Heart right ventricle (tissue), 16 donors: ENCODE measurements around the gene SUPT20H. TPM values are rescaled to one million over a fixed set of nuclear protein-coding genes. Genes with fewer than 3 reads are reported as not detected.

Source experiments
- ATAC-seq, 8 donors: fragments of 200-7000 bp; cut with Tn5 transposase; one replicate each; pipeline ENCODE4 v1.9.1; 2020; ENCODE audit warnings: mild to moderate bottlenecking in 8 of 8, moderate library complexity in 8 of 8, moderate number of reproducible peaks in 1 of 8
- DNase-seq, 2 donors: peaks; one replicate each; pipeline ENCODE4 v3.0.0-alpha.2; 2020
- H3K27ac ChIP-seq, 10 donors: fragments of 200-600 bp; sonication (generic) in 2 of 10; one replicate each; pipeline versions ENCODE4 v1.5.0 to v1.8.0; 2020 to 2022; ENCODE audit warnings: mild to moderate bottlenecking in 3 of 10
- H3K27me3 ChIP-seq, 7 donors: fragments of 200-600 bp; one replicate each; pipeline ENCODE4 v1.8.0; 2021 to 2022; ENCODE audit warnings: mild to moderate bottlenecking in 2 of 7
- H3K36me3 ChIP-seq, 9 donors: fragments of 200-600 bp; sonication (generic) in 1 of 9; one replicate each; pipeline versions ENCODE4 v1.5.0 to v1.8.0; 2020 to 2022; ENCODE audit warnings: mild to moderate bottlenecking in 2 of 9
- H3K4me1 ChIP-seq, 9 donors: fragments of 200-600 bp; sonication (generic) in 1 of 9; one replicate each; pipeline versions ENCODE4 v1.5.0 to v1.8.0; 2020 to 2022; ENCODE audit warnings: mild to moderate bottlenecking in 4 of 9
- H3K4me3 ChIP-seq, 10 donors: fragments of 200-600 bp; sonication (generic) in 2 of 10; one replicate each; pipeline versions ENCODE4 v1.5.0 to v1.8.0; 2020 to 2022; ENCODE audit warnings: mild to moderate bottlenecking in 7 of 10, moderate library complexity in 2 of 10
- H3K9me3 ChIP-seq, 11 donors: fragments of 200-600 bp in 10 of 11; sonication (generic) in 2 of 11; one replicate each; pipeline versions ENCODE4 v1.5.0 to v1.8.0; 2013 to 2022; ENCODE audit warnings: mild to moderate bottlenecking in 2 of 11, control low read depth in 1 of 11, moderate library complexity in 1 of 11
- CTCF ChIP-seq, 9 donors: fragments of 200-600 bp; sonication (generic) in 2 of 9; IDR thresholded peaks; one replicate each; pipeline versions ENCODE4 v1.5.0 to v1.8.0; 2021 to 2022; ENCODE audit warnings: antibody characterized with exemption in 9 of 9, mild to moderate bottlenecking in 5 of 9, moderate library complexity in 1 of 9
- WGBS, 2 donors: extraction: QIAGEN DNeasy Blood & Tissue Kit; methylation state at CpG; one replicate each; pipeline ENCODE4 v1.1.7; 2013; ENCODE audit warnings: inconsistent platforms in 1 of 2; 5-methylcytosine and 5-hydroxymethylcytosine counted together
- intact Hi-C, 10 donors: fragments of 100-400 bp; cut with DNase I; formaldehyde crosslinking; loops; one replicate each; pipeline versions ENCODE4 v1.11.1 to v1.14.2; 2022
- polyA plus RNA-seq, 2 donors: library from polyadenylated mRNA; stranded (reverse); fragments of 200-250 nt; gene quantifications; one replicate each; pipeline ENCODE4 v1.2.3, GENCODE V29; 2013
- total RNA-seq, 10 donors: library from RNA; stranded (reverse); fragmentation: NEBNext Ultra II Directional in 3 of 10; extraction: Animal tissue kit (Norgen Biotek cat#: 25700) in 3 of 10; gene quantifications; one replicate each; pipeline versions ENCODE4 v1.2.1 to v1.2.4, GENCODE V29; 2021 to 2023
- donor health status: Arrhythmogenic right ventricular cardiomyopathy.
- donor health status: ischemic (EF 13 %, LVEDD 7.1; RV severe dilation, severe dysfunction).
- donor health status: healthy with polysubstance abuse.
- donor health status: DM: no; HTN: yes; CAD: no.
- donor health status: DM: no; HTN: no; CAD: no.
- donor health status: ischemic (EF 25% LVEDD 6.9; RV normal size, moderate dysfunction).
- donor health status: ischemic (EF 25% LVEDD 5.7; RV mildly dilated, moderate dysfunction).
- donor health status: healthy.
- donor health status: DM: yes; HTN: yes; CAD: no.
- donor health status: Ischemic cardiomyopathy.
- donor health status: ischemic (EF 35%, LVEDD 5.7; RV mildly dilated, moderate dysfunction).
- donor health status: nonischemic (EF 11% LVEDD 7.7; RV severe dilation, severe dysfunction).
- donor health status: DM: yes; HTN: yes; CAD: no.
- donor health status: PGD.
- donor health status: ischemic (EF 29% LVEDD 5.4; RV normal size, mild dysfunction).
- donor health status: nonischemic (EF 23%, LVEDD 6.1; RV moderate dilation, normal function).

Gene SUPT20H
- total and polyA plus RNA-seq, 12 donors = 17.7 to 31.9 (median 27.0) TPM

- H3K4me1 ChIP-seq = no peaks in the 10 kb centered on the region
- TF ChIP-seq CTCF (IDR thresholded peaks at IDR 0.05) = no peak
- intact Hi-C loops = loop anchor here in 5 of 10 donors (10.0 kb wide), 2 partner anchors 533 to 1513 kb away; no protein-coding TSS in a partner anchor
- no peaks in the 10 kb centered on the region for H3K9me3 ChIP-seq
- no peaks in the 10 kb centered on the region for H3K36me3 ChIP-seq
- 69 to 80% methylated on average over 4 of the region's 4 CpGs for WGBS, 2 donors
- H3K27me3 ChIP-seq = no peaks in the 10 kb centered on the region
- no peak for DNase-seq
- no peak overlapping the region for H3K27ac ChIP-seq
- no peak for ATAC-seq
- no peak overlapping the region for H3K4me3 ChIP-seq
Measured at GRCh38 chr13:37072024-37072423, 12.5 kb upstream of the SUPT20H start.

GRCh38 chr13:37070956-37071355 lies 11.5 kb upstream of the SUPT20H start:
- intact Hi-C loops = loop anchor here in 5 of 10 donors (10.0 kb wide), 2 partner anchors 534 to 1514 kb away; no protein-coding TSS in a partner anchor
- no peak for TF ChIP-seq CTCF (IDR thresholded peaks at IDR 0.05)
- no peak for ATAC-seq
- no peak for DNase-seq
- no peaks in the 10 kb centered on the region for H3K36me3 ChIP-seq
- H3K27ac ChIP-seq = no peak overlapping the region
- H3K27me3 ChIP-seq = no peaks in the 10 kb centered on the region
- 90 to 93% methylated on average over 7 of the region's 7 CpGs for WGBS, 2 donors
- H3K4me3 ChIP-seq = no peak overlapping the region
- no peaks in the 10 kb centered on the region for H3K4me1 ChIP-seq
- H3K9me3 ChIP-seq = no peaks in the 10 kb centered on the region

GRCh38 chr13:37070145-37070695 lies 10.7 kb upstream of the SUPT20H start:
- TF ChIP-seq CTCF (IDR thresholded peaks at IDR 0.05) = no peak
- Histone ChIP-seq H3K27ac (no peak overlapping the region), H3K4me3 (no peak overlapping the region), H3K36me3 (no peaks in the 10 kb centered on the region), H3K4me1 (no peaks in the 10 kb centered on the region), H3K9me3 (no peaks in the 10 kb centered on the region), H3K27me3 (no peaks in the 10 kb centered on the region)
- ATAC-seq (no peak), DNase-seq (no peak)
- intact Hi-C loops = loop anchor here in 5 of 10 donors (10.0 kb wide), 2 partner anchors 535 to 1515 kb away; no protein-coding TSS in a partner anchor
- WGBS, 2 donors = 82 to 92% methylated on average over 9 of the region's 9 CpGs

- no peak for TF ChIP-seq CTCF (IDR thresholded peaks at IDR 0.05)
- intact Hi-C loops = loop anchor here in 5 of 10 donors (10.0 kb wide), 2 partner anchors 535 to 1515 kb away; no protein-coding TSS in a partner anchor
- WGBS, 2 donors = 89 to 93% methylated on average over 19 to 22 of the region's 22 CpGs
- no peak for DNase-seq
- no peaks in the 10 kb centered on the region for H3K9me3 ChIP-seq
- no peaks in the 10 kb centered on the region for H3K27me3 ChIP-seq
- no peak overlapping the region for H3K4me3 ChIP-seq
- ATAC-seq = peak in 4 of 8 donors; percentile 9 to 68 (median 15)
- no peaks in the 10 kb centered on the region for H3K36me3 ChIP-seq
- no peaks in the 10 kb centered on the region for H3K4me1 ChIP-seq
- H3K27ac ChIP-seq = no peak overlapping the region
Measured at GRCh38 chr13:37069597-37070103, 10.2 kb upstream of the SUPT20H start.
